ENCODE results near the gene DLG1.

DNA sequence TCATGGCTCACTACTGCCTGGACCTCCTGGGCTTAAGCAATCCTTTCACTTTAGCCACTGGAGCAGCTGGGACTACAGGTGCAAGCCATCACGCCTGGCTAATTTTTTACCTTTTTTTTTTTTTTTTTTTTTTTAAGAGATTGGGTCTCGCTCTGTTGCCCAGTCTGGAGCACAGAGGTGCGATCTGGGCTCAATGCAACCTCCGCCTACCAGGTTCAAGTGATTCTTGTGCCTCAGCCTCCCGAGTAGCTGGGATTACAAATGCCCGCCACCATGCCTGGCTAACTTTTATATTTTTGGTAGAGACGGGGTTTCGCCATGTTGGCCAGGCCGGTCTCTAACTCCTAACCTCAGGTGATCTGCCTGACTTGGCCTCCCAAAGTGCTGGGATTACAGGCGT, 218.1 kb downstream of the DLG1 start:
- TF ChIP-seq YY1 (IDR thresholded peaks at IDR 0.05; ENCODE audit: insufficient read depth, insufficient read length) (no peak), SUZ12 (IDR thresholded peaks at IDR 0.05; ENCODE audit: extremely low read depth, insufficient read depth, insufficient read length) (no peak)
